Measurements from ENCODE around the gene CGB5.
A peak's percentile ranks its signal among the peaks of the same experiment; 100 is the strongest.
"Not testable (repeated sequence)": the region's sequence is repeated elsewhere in the genome, so short reads cannot be mapped to it uniquely, and the experiment has no call there.

CGB5 gene

GRCh38 chr19:49020931-49021895 lies 22.4 kb upstream of the CGB5 start:
- CTCF ChIA-PET = interaction anchor here (0.8 to 2.4 kb wide), 4 partner anchors 21 to 53 kb away, joined by 4 to 9 read pairs (median 4); no protein-coding TSS in a partner anchor

GRCh38 chr19:49022116-49022515 lies 21.5 kb upstream of the CGB5 start:
- ChIA-PET CTCF (interaction anchor here (1.0 to 1.3 kb wide), 2 partner anchors 22 to 24 kb away, joined by 4 read pairs; no protein-coding TSS in a partner anchor), POLR2A (interaction anchor here (1.4 kb wide), 1 partner anchor 29 kb away, joined by 5 read pairs; the partner anchor contains the start of genes GYS1 and RUVBL2)
- no peak for DNase-seq (ENCODE audit: extremely low spot score)
- TF ChIP-seq BHLHE40 (IDR thresholded peaks at IDR 0.05; ENCODE audit: borderline replicate concordance) = no peak
- no peak for TF ChIP-seq ZNF384 (IDR thresholded peaks at IDR 0.05)
- TF ChIP-seq SP1 (IDR thresholded peaks at IDR 0.05) = no peak
- no peak for TF ChIP-seq ARNT (IDR thresholded peaks at IDR 0.05)
- no peak for TF ChIP-seq TARDBP (IDR thresholded peaks at IDR 0.05)
- no peak for TF ChIP-seq NFRKB (IDR thresholded peaks at IDR 0.05)
- no peak for TF ChIP-seq PKNOX1 (IDR thresholded peaks at IDR 0.05)
- TF ChIP-seq HDGF (IDR thresholded peaks at IDR 0.05; ENCODE audit: borderline replicate concordance) = no peak
- TF ChIP-seq FOXK2 (IDR thresholded peaks at IDR 0.05) = no peak
- TF ChIP-seq ELF4 (IDR thresholded peaks at IDR 0.05) = no peak

More at GRCh38 chr19:49020931-49021895, 22.4 kb upstream of the CGB5 start:
- TF ChIP-seq TARDBP (IDR thresholded peaks at IDR 0.05) (peak; percentile 45; the same call in 1 of the 2 replicates), FOXA1 (IDR thresholded peaks at IDR 0.05) (no peak), NFRKB (IDR thresholded peaks at IDR 0.05) (no peak), FOXK2 (IDR thresholded peaks at IDR 0.05) (no peak)
- POLR2A ChIA-PET = interaction anchor here (1.4 kb wide), 1 partner anchor 28 kb away, joined by 5 read pairs; the partner anchor contains the start of genes GYS1 and RUVBL2
- no peak for DNase-seq (ENCODE audit: extremely low spot score)

GRCh38 chr19:49024233-49024632 lies 19.4 kb upstream of the CGB5 start, which contains the start of gene CGB3:
Gene CGB3, minus strand, starts transcription at chr19:49024333. Its CDS starts 362 bp downstream, at chr19:49023971.
- CTCF ChIA-PET = not testable (repeated sequence)

GRCh38 chr19:49025088-49025487 lies 18.6 kb upstream of the CGB5 start:
- POLR2A ChIA-PET; CTCF ChIA-PET; DNase-seq (ENCODE audit: extremely low spot score): not testable (repeated sequence)

More at GRCh38 chr19:49024233-49024632, 19.4 kb upstream of the CGB5 start, which contains the start of gene CGB3:
- DNase-seq (ENCODE audit: extremely low spot score); POLR2A ChIA-PET: not testable (repeated sequence)

GRCh38 chr19:49025599-49025998 lies 18.0 kb upstream of the CGB5 start:
- DNase-seq (ENCODE audit: extremely low spot score); CTCF ChIA-PET; POLR2A ChIA-PET: not testable (repeated sequence)

- DNase-seq (ENCODE audit: extremely low spot score); POLR2A ChIA-PET; CTCF ChIA-PET: not testable (repeated sequence)
These were observed 15.0 kb upstream of the CGB5 start for GRCh38 chr19:49028686-49029085.

- CTCF ChIA-PET; POLR2A ChIA-PET; DNase-seq (ENCODE audit: extremely low spot score): not testable (repeated sequence)
These were observed 13.9 kb upstream of the CGB5 start for GRCh38 chr19:49029749-49030148.

GRCh38 chr19:49030323-49030722 lies 13.3 kb upstream of the CGB5 start:
- DNase-seq (ENCODE audit: extremely low spot score); CTCF ChIA-PET; POLR2A ChIA-PET: not testable (repeated sequence)

GRCh38 chr19:49031642-49032301 lies 11.9 kb upstream of the CGB5 start, which contains the start of gene CGB2:
Gene CGB2, plus strand, starts transcription at chr19:49031890. Its CDS starts 206 bp downstream, at chr19:49032096.
- POLR2A ChIA-PET; DNase-seq (ENCODE audit: extremely low spot score): not testable (repeated sequence)

GRCh38 chr19:49036815-49037214 lies 6.8 kb upstream of the CGB5 start, which contains the start of gene CGB1:
Gene CGB1, minus strand, starts transcription at chr19:49036895. Its CDS starts 184 bp downstream, at chr19:49036711.
- POLR2A ChIA-PET, CTCF ChIA-PET: not testable (repeated sequence)
- DNase-seq (ENCODE audit: extremely low spot score) = peak; percentile 53

More at GRCh38 chr19:49031642-49032301, 11.9 kb upstream of the CGB5 start, which contains the start of gene CGB2:
- CTCF ChIA-PET = interaction anchor here (0.6 kb wide), 1 partner anchor 162 kb away, joined by 4 read pairs; no protein-coding TSS in a partner anchor

GRCh38 chr19:49038111-49038510 lies 5.5 kb upstream of the CGB5 start:
- POLR2A ChIA-PET; DNase-seq (ENCODE audit: extremely low spot score): not testable (repeated sequence)
- CTCF ChIA-PET = interaction anchor here (1.1 kb wide), 1 partner anchor 18 kb away, joined by 3 read pairs; no protein-coding TSS in a partner anchor

- CTCF ChIA-PET = interaction anchor here (1.1 kb wide), 1 partner anchor 18 kb away, joined by 3 read pairs; no protein-coding TSS in a partner anchor
- not testable (repeated sequence) for DNase-seq (ENCODE audit: extremely low spot score)
These were observed 4.9 kb upstream of the CGB5 start for GRCh38 chr19:49038557-49039276.

GRCh38 chr19:49039736-49040135 lies 3.9 kb upstream of the CGB5 start:
- DNase-seq (ENCODE audit: extremely low spot score); POLR2A ChIA-PET: not testable (repeated sequence)
- CTCF ChIA-PET = interaction anchor here (0.6 kb wide), 1 partner anchor 639 kb away, joined by 5 read pairs; no protein-coding TSS in a partner anchor

More at GRCh38 chr19:49038557-49039276, 4.9 kb upstream of the CGB5 start:
- POLR2A ChIA-PET = not testable (repeated sequence)

Measured in HEK293T (cell line).